Stimulated activated naive B cell treated with anti-CD40 and anti-IgM and Interleukin-4, amounts not matched to agents 10 μg/mL and 1 μg/mL and 100 μg/mL, for 72 hours (primary cell): ENCODE results near the gene TRMU.
A peak's percentile ranks its signal among the peaks of the same experiment; 100 is the strongest.

Experiments used
- ATAC-seq, 2 donors: fragments of 150-1000 bp; cut with Tn5 transposase; replicated peaks; 2 replicates each; pipeline ENCODE4 v1.10.0; 2021; ENCODE audit warnings: moderate library complexity in 1 of 2
- DNase-seq: peaks from one replicate; pipeline ENCODE4 v3.0.0; 2021
- H3K27ac Mint-ChIP-seq: one replicate; pipeline ENCODE4 v1.8.0; 2022; ENCODE audit warnings: mild to moderate bottlenecking, mixed read lengths
- H3K27me3 Mint-ChIP-seq, 2 donors: one replicate each; pipeline ENCODE4 v1.8.0; 2022; ENCODE audit warnings: mixed read lengths in 2 of 2
- H3K36me3 Mint-ChIP-seq, 2 donors: one replicate each; pipeline ENCODE4 v1.8.0; 2022; ENCODE audit warnings: mixed read lengths in 2 of 2, mild to moderate bottlenecking in 1 of 2
- H3K4me1 Mint-ChIP-seq, 2 donors: one replicate each; pipeline ENCODE4 v1.8.0; 2022; ENCODE audit warnings: mixed read lengths in 2 of 2, mild to moderate bottlenecking in 1 of 2
- H3K4me3 Mint-ChIP-seq, 2 donors: one replicate each; pipeline ENCODE4 v1.8.0; 2022; ENCODE audit warnings: mild to moderate bottlenecking in 2 of 2, mixed read lengths in 2 of 2, moderate library complexity in 1 of 2
- H3K9me3 Mint-ChIP-seq, 2 donors: one replicate each; pipeline ENCODE4 v1.8.0; 2022; ENCODE audit warnings: mixed read lengths in 2 of 2, mild to moderate bottlenecking in 1 of 2

The TRMU gene

GRCh38 chr22:46379066-46379930 lies 43.8 kb downstream of the TRMU start:
- DNase-seq (no peak), ATAC-seq (no peak)
- Mint-ChIP-seq H3K4me3 (no peak overlapping the region), H3K27ac (no peak overlapping the region), H3K9me3 (peaks cover 10 to 13% of the 10 kb centered on the region in 2 donors), H3K36me3 (peaks cover 63 to 67% of the 10 kb centered on the region in 2 donors), H3K27me3 (peaks cover 13 to 26% of the 10 kb centered on the region in 2 donors), H3K4me1 (peaks cover 4 to 5% of the 10 kb centered on the region in 2 donors)

GRCh38 chr22:46380069-46380468 lies 44.6 kb downstream of the TRMU start:
- ATAC-seq (no peak), DNase-seq (no peak)
- H3K4me3 Mint-ChIP-seq: no peak overlapping the region
- peaks cover 63 to 66% of the 10 kb centered on the region in 2 donors for H3K36me3 Mint-ChIP-seq
- H3K4me1 Mint-ChIP-seq: peaks cover 0 to 2% of the 10 kb centered on the region in 2 donors
- H3K27me3 Mint-ChIP-seq: peaks cover 11 to 24% of the 10 kb centered on the region in 2 donors
- H3K27ac Mint-ChIP-seq: no peak overlapping the region
- H3K9me3 Mint-ChIP-seq: peaks cover 10 to 13% of the 10 kb centered on the region in 2 donors

GRCh38 chr22:46380581-46380980 lies 45.1 kb downstream of the TRMU start:
- no peak for DNase-seq
- H3K4me1 Mint-ChIP-seq: no peaks in the 10 kb centered on the region
- no peak for ATAC-seq
- peaks cover 7 to 18% of the 10 kb centered on the region in 2 donors for H3K27me3 Mint-ChIP-seq
- H3K36me3 Mint-ChIP-seq: peaks cover 61 to 64% of the 10 kb centered on the region in 2 donors
- no peak overlapping the region for H3K4me3 Mint-ChIP-seq
- peaks cover 10 to 13% of the 10 kb centered on the region in 2 donors for H3K9me3 Mint-ChIP-seq
- no peak overlapping the region for H3K27ac Mint-ChIP-seq

GRCh38 chr22:46381142-46381541 lies 45.6 kb downstream of the TRMU start:
- Mint-ChIP-seq H3K27me3 (peaks cover 3 to 13% of the 10 kb centered on the region in 2 donors), H3K4me3 (no peak overlapping the region), H3K9me3 (peaks cover 6 to 8% of the 10 kb centered on the region in 2 donors), H3K4me1 (no peaks in the 10 kb centered on the region), H3K36me3 (peaks cover 55 to 58% of the 10 kb centered on the region in 2 donors), H3K27ac (no peak overlapping the region)
- ATAC-seq (no peak), DNase-seq (no peak)

GRCh38 chr22:46381731-46382130 lies 46.2 kb downstream of the TRMU start:
- ATAC-seq (no peak), DNase-seq (no peak)
- no peak overlapping the region for H3K4me3 Mint-ChIP-seq
- H3K27me3 Mint-ChIP-seq: peaks cover 3 to 9% of the 10 kb centered on the region in 2 donors
- H3K36me3 Mint-ChIP-seq: peaks cover 50 to 55% of the 10 kb centered on the region in 2 donors
- no peaks in the 10 kb centered on the region for H3K4me1 Mint-ChIP-seq
- peaks cover 3 to 5% of the 10 kb centered on the region in 2 donors for H3K9me3 Mint-ChIP-seq
- H3K27ac Mint-ChIP-seq: no peak overlapping the region

GRCh38 chr22:46382524-46382923 lies 47.0 kb downstream of the TRMU start:
- no peak for DNase-seq
- no peaks in the 10 kb centered on the region for H3K4me1 Mint-ChIP-seq
- H3K4me3 Mint-ChIP-seq: no peak overlapping the region
- no peaks in the 10 kb centered on the region for H3K9me3 Mint-ChIP-seq
- ATAC-seq: no peak
- H3K27ac Mint-ChIP-seq: no peak overlapping the region
- H3K27me3 Mint-ChIP-seq: peaks cover 3 to 5% of the 10 kb centered on the region in 2 donors
- peaks cover 44 to 47% of the 10 kb centered on the region in 2 donors for H3K36me3 Mint-ChIP-seq

- DNase-seq: no peak
- H3K4me1 Mint-ChIP-seq: no peaks in the 10 kb centered on the region
- H3K36me3 Mint-ChIP-seq: peaks cover 23 to 27% of the 10 kb centered on the region in 2 donors
Observed at GRCh38 chr22:46386312-46386711, 50.8 kb downstream of the TRMU start.

GRCh38 chr22:46387748-46388147 lies 52.2 kb downstream of the TRMU start:
- no peaks in the 10 kb centered on the region for H3K9me3 Mint-ChIP-seq
- H3K27ac Mint-ChIP-seq: no peak overlapping the region
- ATAC-seq (no peak), DNase-seq (no peak)
- peaks cover 16 to 27% of the 10 kb centered on the region in 2 donors for H3K36me3 Mint-ChIP-seq
- H3K4me3 Mint-ChIP-seq: no peak overlapping the region
- H3K27me3 Mint-ChIP-seq: no peaks in the 10 kb centered on the region
- H3K4me1 Mint-ChIP-seq: no peaks in the 10 kb centered on the region

More at GRCh38 chr22:46386312-46386711, 50.8 kb downstream of the TRMU start:
- Mint-ChIP-seq H3K27ac (peak overlapping the region; percentile 14), H3K4me3 (no peak overlapping the region), H3K9me3 (no peaks in the 10 kb centered on the region), H3K27me3 (no peaks in the 10 kb centered on the region)
- ATAC-seq: no peak

- H3K4me3 Mint-ChIP-seq: no peak overlapping the region
- H3K27me3 Mint-ChIP-seq: no peaks in the 10 kb centered on the region
- H3K36me3 Mint-ChIP-seq: peaks cover 13 to 27% of the 10 kb centered on the region in 2 donors
- H3K9me3 Mint-ChIP-seq: no peaks in the 10 kb centered on the region
- DNase-seq: no peak
- no peaks in the 10 kb centered on the region for H3K4me1 Mint-ChIP-seq
- H3K27ac Mint-ChIP-seq: no peak overlapping the region
- no peak for ATAC-seq
Observed at GRCh38 chr22:46388647-46389046, 53.1 kb downstream of the TRMU start.

- peaks cover 13 to 31% of the 10 kb centered on the region in 2 donors for H3K36me3 Mint-ChIP-seq
- H3K4me3 Mint-ChIP-seq: no peak overlapping the region
- no peaks in the 10 kb centered on the region for H3K9me3 Mint-ChIP-seq
- no peak overlapping the region for H3K27ac Mint-ChIP-seq
- no peaks in the 10 kb centered on the region for H3K4me1 Mint-ChIP-seq
- DNase-seq: no peak
- ATAC-seq: no peak
- no peaks in the 10 kb centered on the region for H3K27me3 Mint-ChIP-seq
Observed at GRCh38 chr22:46389081-46389480, 53.6 kb downstream of the TRMU start.

- H3K4me1 Mint-ChIP-seq: no peaks in the 10 kb centered on the region
- no peaks in the 10 kb centered on the region for H3K27me3 Mint-ChIP-seq
- H3K36me3 Mint-ChIP-seq: peaks cover 10 to 30% of the 10 kb centered on the region in 2 donors
- H3K4me3 Mint-ChIP-seq: no peak overlapping the region
- no peak overlapping the region for H3K27ac Mint-ChIP-seq
- no peaks in the 10 kb centered on the region for H3K9me3 Mint-ChIP-seq
- no peak for DNase-seq
- ATAC-seq: no peak
Observed at GRCh38 chr22:46390105-46390651, 54.7 kb downstream of the TRMU start.

GRCh38 chr22:46390652-46391301 lies 55.3 kb downstream of the TRMU start:
- H3K4me3 Mint-ChIP-seq: no peak overlapping the region
- peaks cover 8 to 33% of the 10 kb centered on the region in 2 donors for H3K36me3 Mint-ChIP-seq
- H3K4me1 Mint-ChIP-seq: no peaks in the 10 kb centered on the region
- ATAC-seq: no peak
- no peaks in the 10 kb centered on the region for H3K27me3 Mint-ChIP-seq
- H3K27ac Mint-ChIP-seq: no peak overlapping the region
- no peaks in the 10 kb centered on the region for H3K9me3 Mint-ChIP-seq
- DNase-seq: no peak

GRCh38 chr22:46391486-46392136 lies 56.1 kb downstream of the TRMU start:
- DNase-seq (no peak), ATAC-seq (no peak)
- H3K27me3 Mint-ChIP-seq: no peaks in the 10 kb centered on the region
- H3K9me3 Mint-ChIP-seq: no peaks in the 10 kb centered on the region
- no peaks in the 10 kb centered on the region for H3K4me1 Mint-ChIP-seq
- no peak overlapping the region for H3K27ac Mint-ChIP-seq
- H3K36me3 Mint-ChIP-seq: peaks cover 9 to 35% of the 10 kb centered on the region in 2 donors
- H3K4me3 Mint-ChIP-seq: no peak overlapping the region

- Mint-ChIP-seq H3K27ac (no peak overlapping the region), H3K4me1 (no peaks in the 10 kb centered on the region), H3K36me3 (peaks cover 9 to 37% of the 10 kb centered on the region in 2 donors), H3K4me3 (no peak overlapping the region), H3K27me3 (no peaks in the 10 kb centered on the region), H3K9me3 (no peaks in the 10 kb centered on the region)
- ATAC-seq: no peak
- no peak for DNase-seq
Observed at GRCh38 chr22:46392137-46392844, 56.8 kb downstream of the TRMU start.
